ENCODE data around the gene ZNF701. TPM values are rescaled to one million over a fixed set of nuclear protein-coding genes. Genes with fewer than 3 reads are reported as not detected.

ZNF701 gene
- total RNA-seq, 1 experiment from 2014 or later = 5.4 TPM

Other genes starting within 250 kb of the ZNF701 start
- 1.1 and 2.2 TPM in 2 replicates for gene ZNF610, start 234.0 kb upstream of the ZNF701 start, total RNA-seq (2014; rRNA removed; shearing (Covaris generic))
- 0.50 and 1.0 TPM in 2 replicates for gene ZNF880, start 200.4 kb upstream of the ZNF701 start, total RNA-seq (2014; rRNA removed; shearing (Covaris generic))
- gene ZNF528, start 172.4 kb upstream of the ZNF701 start, total RNA-seq (2014; rRNA removed; shearing (Covaris generic)) = 12.0 and 20.0 TPM in 2 replicates
- gene ZNF534, start 141.1 kb upstream of the ZNF701 start, total RNA-seq (2014; rRNA removed; shearing (Covaris generic)) = not detected in 2 replicates
- gene ZNF578, start 116.7 kb upstream of the ZNF701 start, total RNA-seq (2014; rRNA removed; shearing (Covaris generic)) = 0.33 TPM in 1 of 2 replicates, not detected in the other
- 9.1 and 11.6 TPM in 2 replicates for gene ZNF808, start 42.6 kb upstream of the ZNF701 start, total RNA-seq (2014; rRNA removed; shearing (Covaris generic))
- 23.7 and 35.7 TPM in 2 replicates for gene ZNF83, start 68.1 kb downstream of the ZNF701 start, total RNA-seq (2014; rRNA removed; shearing (Covaris generic))
- 5.6 and 7.5 TPM in 2 replicates for gene ZNF611, start 164.8 kb downstream of the ZNF701 start, total RNA-seq (2014; rRNA removed; shearing (Covaris generic))
- 4.4 and 5.8 TPM in 2 replicates for gene ZNF600, start 216.5 kb downstream of the ZNF701 start, total RNA-seq (2014; rRNA removed; shearing (Covaris generic))

All from H4 (cell line).